SKM-1 (cell line): ENCODE data around the gene ZC3HAV1.
"Not testable (repeated sequence)": the region's sequence is repeated elsewhere in the genome, so short reads cannot be mapped to it uniquely, and the experiment has no call there.

ENCODE experiments used
- DNase-seq: peaks from one replicate; lab custom pipeline; 2025; ENCODE audit not compliant: unreplicated experiment; lab: John Stamatoyannopoulos, UW

Gene ZC3HAV1

DNA sequence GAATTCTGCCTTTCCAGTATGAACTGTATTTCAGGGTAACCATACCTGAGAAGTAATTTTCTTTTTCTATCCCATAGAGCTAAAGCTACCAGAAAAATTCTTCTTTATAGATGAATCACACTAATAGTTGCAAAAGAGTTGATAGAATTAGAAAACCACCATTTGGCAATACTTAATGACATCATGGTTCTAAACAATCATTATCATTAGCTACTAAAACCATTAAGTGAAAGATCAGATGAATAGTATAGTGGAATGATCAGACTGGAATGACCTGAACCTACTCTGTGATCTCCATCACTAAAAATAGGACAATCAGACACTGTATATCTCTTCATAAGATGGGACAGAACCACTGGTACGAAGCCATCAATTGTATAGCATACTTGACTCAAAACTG lies 53.8 kb downstream of the ZC3HAV1 start:
- no peak for DNase-seq

DNA sequence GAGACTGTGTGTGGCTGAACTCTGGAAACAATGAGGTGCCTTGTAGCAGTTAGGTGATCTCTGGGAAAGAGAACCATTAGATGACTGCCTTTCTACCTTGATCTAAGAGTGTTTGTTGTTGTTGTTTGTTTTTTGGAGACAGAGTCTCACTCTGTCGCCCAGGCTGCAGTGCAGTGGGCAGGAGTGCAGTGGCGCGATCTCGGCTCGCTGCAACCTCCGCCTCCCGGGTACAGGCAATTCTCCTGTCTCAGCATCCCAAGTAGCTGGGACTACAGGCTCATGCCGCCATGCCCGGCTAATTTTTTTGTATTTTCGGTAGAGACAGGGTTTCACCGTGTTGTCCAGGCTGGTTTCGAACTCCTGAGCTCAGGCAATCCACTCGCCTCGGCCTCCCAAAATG lies 54.9 kb downstream of the ZC3HAV1 start:
- not testable (repeated sequence) for DNase-seq

DNA sequence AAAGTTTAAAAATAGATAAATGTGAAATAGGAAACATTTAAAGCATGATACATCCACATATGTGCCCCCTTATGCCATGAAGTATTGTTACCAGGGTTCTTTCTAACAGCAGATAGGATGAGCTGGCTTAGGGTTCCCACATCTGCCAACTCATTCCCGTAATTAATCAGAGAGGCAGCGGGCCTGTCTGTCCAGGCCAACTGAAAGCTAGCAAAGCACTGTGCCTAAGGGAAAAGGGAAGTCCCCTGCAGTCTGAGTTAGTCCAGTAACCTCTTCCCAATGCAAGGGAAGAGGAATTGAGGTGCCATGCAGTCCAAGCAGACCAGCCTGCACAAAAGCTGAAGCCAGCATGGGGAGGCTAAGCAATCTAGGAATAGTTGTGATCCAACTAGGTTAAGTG lies 55.4 kb downstream of the ZC3HAV1 start:
- DNase-seq: no peak

DNA sequence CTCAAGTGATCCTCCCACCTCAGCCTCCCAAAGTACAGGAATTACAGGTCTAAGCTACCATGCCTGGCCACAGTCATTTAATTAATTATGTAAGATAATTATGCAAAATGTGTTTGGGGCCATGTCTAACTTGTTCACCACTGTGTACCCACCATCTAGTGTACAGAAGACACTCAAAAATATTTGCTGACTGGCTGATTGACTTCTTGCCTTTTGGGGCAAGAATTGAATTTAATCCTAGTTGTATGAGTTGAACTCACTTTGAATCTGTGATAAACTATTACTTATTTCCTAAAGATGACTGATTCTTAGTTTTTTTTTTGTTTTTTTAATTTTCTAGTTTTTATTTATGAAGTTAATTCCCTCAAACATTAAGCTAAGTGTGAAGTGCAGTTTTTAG lies 57.9 kb downstream of the ZC3HAV1 start:
- no peak for DNase-seq

- DNase-seq: no peak
Observed at GRCh38 chr7:139049936-139050335, 59.6 kb downstream of the ZC3HAV1 start.

DNA sequence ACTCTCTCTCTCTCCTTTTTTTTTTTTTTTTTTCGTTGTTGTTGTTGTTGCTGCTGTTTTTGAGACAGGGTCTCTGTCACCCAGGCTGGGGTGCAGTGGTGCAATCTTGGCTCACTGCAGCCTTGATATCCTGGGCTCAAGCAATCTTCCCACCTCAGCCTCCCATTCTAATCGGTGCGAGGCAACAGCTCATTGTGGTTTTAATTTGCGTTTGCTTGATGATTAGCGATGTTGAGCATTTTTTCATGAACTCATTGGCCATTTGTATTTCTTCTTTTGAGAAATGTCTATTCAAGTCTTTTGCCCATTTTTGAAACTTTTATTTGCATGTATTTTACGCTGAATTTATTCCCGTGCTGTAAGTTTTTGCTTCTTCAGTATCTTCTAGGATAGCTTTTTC lies 60.4 kb downstream of the ZC3HAV1 start:
- DNase-seq: no peak

- DNase-seq: no peak
Observed at GRCh38 chr7:139047970-139048369, 61.5 kb downstream of the ZC3HAV1 start.

DNA sequence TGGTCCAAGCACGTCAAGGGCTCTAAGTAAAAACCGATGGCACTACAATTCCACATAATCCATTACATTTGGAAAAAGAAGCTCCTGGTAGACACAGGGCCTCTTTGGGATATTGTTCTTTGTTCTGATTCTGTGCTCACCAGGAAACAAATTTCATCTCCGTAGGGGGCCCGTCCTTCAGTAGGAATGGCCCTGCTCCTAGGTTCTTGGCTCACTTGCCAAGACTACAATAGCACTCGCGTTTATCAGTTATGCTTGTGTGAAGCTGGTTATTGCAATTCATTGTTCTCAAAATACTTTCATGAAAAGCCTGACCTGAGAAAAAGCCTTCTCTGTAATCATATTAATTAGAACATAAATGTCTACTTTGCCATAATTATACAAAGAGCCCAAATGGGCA lies 63.4 kb downstream of the ZC3HAV1 start:
- DNase-seq: no peak

GRCh38 chr7:139044813-139045794 lies 64.4 kb downstream of the ZC3HAV1 start:
- DNase-seq: no peak

- DNase-seq: no peak
Observed at GRCh38 chr7:139043823-139044812, 65.4 kb downstream of the ZC3HAV1 start.

- no peak for DNase-seq
Observed at GRCh38 chr7:139041378-139042085, 68.0 kb downstream of the ZC3HAV1 start.

- DNase-seq: no peak
Observed at GRCh38 chr7:139038691-139039090, 70.8 kb downstream of the ZC3HAV1 start.

DNA sequence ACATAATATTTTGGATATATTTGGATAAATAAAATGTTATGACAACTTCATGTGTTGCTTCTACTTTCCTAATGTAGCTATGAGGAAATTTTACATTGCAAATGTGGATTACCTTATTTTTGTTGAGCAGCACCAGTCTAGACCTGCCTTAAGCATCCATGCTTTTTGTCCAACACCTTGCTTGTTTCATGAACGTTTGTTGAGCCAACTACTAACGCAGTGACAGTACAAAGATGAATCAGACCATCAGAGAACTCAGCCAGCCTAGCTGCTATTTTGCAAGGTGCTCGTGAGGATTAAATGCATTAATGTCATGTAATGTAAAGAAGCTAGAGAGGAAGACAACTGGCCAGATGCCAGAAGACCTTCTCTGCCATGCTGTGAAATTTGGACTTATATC lies 72.6 kb downstream of the ZC3HAV1 start:
- DNase-seq: no peak

GRCh38 chr7:139035586-139036353 lies 73.8 kb downstream of the ZC3HAV1 start, which contains the start of gene ZC3HAV1L:
Gene ZC3HAV1L, minus strand, starts transcription at chr7:139036042. Its CDS starts 25 bp downstream, at chr7:139036017.
- DNase-seq: no peak

DNA sequence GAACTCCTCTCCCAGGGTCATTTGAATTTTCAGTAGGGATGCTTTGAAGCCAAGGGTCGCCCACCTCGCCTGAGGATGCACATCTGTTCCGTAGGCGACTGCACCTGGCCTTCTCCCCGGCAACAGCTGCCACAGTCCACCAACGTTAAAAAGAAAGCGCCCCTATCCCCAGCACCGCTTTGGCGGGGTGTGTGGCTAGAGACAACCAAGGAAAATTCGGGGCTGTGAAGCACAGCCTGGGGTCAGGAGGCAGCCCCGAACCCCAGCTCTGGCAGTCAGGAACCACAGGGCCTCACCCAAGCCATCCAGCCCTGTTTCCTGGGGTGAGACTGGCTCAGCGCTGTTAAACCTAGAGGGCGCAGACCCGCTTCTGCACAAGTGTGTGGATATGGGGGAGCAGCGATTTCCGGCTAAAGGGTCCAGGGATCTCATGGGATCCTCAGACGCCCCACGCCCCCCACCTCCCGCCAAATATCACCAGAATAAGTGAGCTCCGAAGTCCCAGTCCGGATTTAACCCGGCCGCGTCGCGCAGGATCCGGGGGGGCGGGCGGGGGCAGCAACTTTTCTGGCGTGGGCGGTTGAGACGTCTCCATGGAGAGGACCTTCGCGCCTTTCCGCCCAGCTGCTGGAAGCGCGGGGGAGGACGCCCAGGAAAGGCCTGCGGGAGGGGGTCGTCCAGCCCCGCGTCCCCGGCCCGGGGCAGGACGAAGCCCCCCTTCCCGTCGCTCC lies 74.5 kb downstream of the ZC3HAV1 start:
- no peak for DNase-seq

DNA sequence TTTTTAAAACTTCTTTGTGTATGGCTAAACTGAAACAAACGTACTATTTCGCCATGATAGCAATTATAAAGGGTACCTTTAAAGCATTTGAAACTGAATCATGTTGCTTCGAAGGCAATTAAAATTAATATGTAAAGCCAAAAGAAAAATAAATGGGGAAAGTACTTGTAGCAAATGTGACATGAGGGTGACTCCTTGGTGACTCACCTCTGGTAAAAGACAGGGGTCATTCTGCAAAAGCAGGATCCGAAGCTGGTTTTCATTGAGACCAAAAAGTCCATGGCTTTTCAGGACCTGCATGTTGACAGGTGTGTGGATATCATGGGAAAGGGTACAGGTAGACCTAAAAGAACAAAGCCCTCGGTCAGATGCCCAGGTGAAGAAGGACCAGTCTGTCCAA lies 75.2 kb downstream of the ZC3HAV1 start:
- DNase-seq: no peak

DNA sequence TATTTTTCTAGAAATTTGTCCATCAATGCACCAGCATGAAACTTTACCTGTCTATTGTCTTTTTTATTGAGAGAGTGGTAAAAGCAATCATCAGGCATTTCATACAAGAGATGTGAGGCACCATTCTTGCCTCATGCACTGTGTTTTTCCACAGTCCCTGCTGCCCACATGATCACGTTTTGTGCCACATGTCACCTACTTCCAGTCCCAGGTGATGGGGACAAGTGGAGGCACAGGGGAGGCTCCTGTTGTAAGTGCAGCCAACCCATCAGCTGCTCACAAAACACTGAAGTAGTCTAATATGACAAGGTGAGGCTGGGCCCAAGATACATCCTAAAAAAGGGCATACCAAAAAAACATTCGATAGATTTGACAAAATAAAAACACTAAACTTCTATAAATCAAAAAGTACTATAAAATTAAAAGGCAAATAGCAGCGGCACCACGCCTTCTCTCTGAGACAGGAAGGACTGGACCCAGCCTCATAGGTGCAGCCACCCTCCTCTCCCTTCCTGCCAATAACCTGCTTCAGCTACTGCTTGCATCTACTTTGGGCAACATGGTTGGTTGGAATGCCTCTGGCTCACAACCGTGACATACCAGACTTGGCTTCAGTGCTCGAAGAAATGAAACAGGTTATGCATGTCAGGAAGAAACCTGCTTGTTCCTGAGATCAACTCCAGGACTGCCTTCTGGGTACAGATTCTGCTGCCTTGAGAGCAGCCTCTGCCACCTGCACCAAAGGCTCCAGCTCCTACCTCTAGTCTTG lies 76.0 kb downstream of the ZC3HAV1 start:
- no peak for DNase-seq

DNA sequence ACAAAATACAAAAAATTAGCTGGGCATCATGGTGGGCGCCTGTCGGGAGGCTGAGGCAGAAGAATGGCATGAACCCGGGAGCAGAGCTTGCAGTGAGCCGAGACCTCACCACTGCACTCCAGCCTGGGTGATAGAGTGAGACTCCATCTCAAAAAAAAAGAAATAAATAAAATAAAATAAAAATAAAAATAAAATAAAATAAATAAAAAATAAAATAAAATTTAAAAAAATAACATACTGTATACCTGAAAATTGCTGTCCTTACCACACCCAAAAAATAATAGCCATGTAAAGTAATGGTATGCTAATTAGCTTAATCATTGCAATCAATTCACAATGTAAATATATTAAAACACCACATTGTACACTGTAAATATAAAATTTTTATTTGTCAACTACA lies 77.0 kb downstream of the ZC3HAV1 start:
- no peak for DNase-seq

DNA sequence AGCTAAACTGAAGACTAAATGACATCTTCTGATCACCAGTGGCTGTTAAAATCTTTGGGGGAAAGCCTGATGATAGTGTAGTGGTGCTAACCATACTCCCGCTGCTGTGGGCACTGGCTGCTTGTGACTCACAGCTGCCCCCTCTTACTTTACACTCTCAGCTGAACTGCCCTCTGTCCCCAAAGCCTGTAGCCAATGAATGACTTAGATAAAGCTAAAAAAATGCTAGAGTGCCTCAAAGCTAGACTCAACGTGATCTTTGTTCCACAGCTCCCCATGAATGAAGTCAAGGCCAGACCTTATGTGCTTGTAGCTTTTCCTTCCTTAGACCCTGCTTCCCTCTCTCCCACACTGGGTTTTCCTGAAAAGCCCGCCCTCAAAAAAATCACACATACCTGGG lies 80.2 kb downstream of the ZC3HAV1 start:
- no peak for DNase-seq
